Measurements from ENCODE around the gene LRRTM4.

GRCh38 chr2:76965772-76966171 is 556.4 kb downstream of the LRRTM4 start:
- TF ChIP-seq CTCF (IDR thresholded peaks at IDR 0.05) (no peak), POLR2A (IDR thresholded peaks at IDR 0.05) (no peak)

Measured in esophagus squamous epithelium (tissue), 4 donors.